Measurements from ENCODE around the gene CACNA2D3. TPM values are rescaled to one million over a fixed set of nuclear protein-coding genes. Genes with fewer than 3 reads are reported as not detected.

Gene CACNA2D3
- total and polyA plus RNA-seq, 12 donors, result 0.51 to 43.5 (median 19.3) TPM

DNA sequence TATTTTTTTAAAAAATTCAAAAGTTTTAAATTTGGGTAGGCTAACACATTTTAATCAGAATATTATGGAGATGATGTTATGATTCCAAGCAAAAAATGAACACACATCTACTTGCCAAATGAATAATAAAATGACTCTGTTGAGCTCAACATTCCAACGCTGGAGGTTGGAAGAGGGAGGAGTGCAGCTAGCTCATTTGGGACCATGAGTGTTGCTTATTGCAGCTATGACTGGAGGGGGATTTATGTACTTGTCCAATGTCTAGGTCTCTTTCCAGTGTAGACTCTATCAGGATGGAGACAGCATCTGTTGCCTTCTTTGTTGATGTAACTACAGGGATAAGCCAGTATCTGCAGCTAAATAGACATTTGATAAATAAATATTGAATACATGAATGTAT lies 310.6 kb downstream of the CACNA2D3 start:
- DNase-seq (no peak), ATAC-seq (no peak)
- H3K4me3 ChIP-seq, result no peak overlapping the region
- TF ChIP-seq, protein P1, sequence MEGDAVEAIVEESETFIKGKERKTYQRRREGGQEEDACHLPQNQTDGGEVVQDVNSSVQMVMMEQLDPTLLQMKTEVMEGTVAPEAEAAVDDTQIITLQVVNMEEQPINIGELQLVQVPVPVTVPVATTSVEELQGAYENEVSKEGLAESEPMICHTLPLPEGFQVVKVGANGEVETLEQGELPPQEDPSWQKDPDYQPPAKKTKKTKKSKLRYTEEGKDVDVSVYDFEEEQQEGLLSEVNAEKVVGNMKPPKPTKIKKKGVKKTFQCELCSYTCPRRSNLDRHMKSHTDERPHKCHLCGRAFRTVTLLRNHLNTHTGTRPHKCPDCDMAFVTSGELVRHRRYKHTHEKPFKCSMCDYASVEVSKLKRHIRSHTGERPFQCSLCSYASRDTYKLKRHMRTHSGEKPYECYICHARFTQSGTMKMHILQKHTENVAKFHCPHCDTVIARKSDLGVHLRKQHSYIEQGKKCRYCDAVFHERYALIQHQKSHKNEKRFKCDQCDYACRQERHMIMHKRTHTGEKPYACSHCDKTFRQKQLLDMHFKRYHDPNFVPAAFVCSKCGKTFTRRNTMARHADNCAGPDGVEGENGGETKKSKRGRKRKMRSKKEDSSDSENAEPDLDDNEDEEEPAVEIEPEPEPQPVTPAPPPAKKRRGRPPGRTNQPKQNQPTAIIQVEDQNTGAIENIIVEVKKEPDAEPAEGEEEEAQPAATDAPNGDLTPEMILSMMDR (IDR thresholded peaks at IDR 0.05), result no peak
- no peaks in the 10 kb centered on the region for H3K27me3 ChIP-seq
- H3K4me1 ChIP-seq, result no peaks in the 10 kb centered on the region
- no peaks in the 10 kb centered on the region for H3K9me3 ChIP-seq
- 48 to 64% methylated on average over 1 of the region's 1 CpG for WGBS, 2 donors
- no peaks in the 10 kb centered on the region for H3K36me3 ChIP-seq
- no peak overlapping the region for H3K27ac ChIP-seq
- intact Hi-C loops (cut with DNase I), result no loop called here

DNA sequence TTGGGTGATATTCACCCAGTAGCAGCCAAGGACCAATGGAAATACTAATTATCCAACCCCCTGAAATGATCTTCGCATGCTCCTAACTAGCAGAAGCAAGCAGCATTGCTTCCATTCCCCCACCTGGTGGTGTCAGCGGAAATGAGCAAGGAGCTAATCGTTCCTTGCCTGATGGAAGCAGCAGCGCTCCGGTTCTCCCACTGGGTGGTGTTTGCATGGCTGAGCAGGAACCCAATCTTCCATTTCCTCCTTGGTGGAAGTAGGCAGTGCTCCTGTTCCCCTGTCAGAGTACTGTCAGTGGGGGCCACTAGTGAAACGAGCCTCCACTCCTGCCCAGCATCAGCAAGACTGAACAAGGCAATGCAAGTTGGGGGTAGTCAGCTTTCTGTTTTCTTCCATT lies 311.5 kb downstream of the CACNA2D3 start:
- no peaks in the 10 kb centered on the region for H3K4me1 ChIP-seq
- 21 to 41% methylated on average over 6 of the region's 6 CpGs for WGBS, 2 donors
- ATAC-seq (no peak), DNase-seq (no peak)
- intact Hi-C loops (cut with DNase I), result no loop called here
- no peaks in the 10 kb centered on the region for H3K36me3 ChIP-seq
- H3K27me3 ChIP-seq, result no peaks in the 10 kb centered on the region
- TF ChIP-seq, protein P1 (IDR thresholded peaks at IDR 0.05), result peak in 2 of 9 donors; percentile 3 to 6
- no peak overlapping the region for H3K27ac ChIP-seq
- H3K9me3 ChIP-seq, result no peaks in the 10 kb centered on the region
- no peak overlapping the region for H3K4me3 ChIP-seq

DNA sequence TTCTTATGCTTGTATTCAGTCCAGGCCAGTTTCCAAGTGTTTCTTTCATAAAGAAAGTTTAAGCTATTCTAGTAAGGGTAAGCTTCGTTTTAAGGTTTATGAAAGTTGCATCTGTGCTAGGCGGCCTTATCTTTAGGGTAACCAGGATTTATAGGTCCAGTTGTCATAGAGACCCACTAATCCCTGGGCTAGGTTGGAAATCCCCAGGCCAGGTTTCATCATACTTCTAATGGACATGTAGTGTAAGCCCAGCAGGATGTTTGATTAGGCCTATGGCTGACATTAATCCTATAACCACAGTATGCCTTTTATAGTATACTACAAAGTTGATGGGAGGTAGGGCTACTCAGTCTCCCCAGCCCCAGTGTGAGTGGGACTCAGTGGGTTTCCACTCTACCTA lies 312.4 kb downstream of the CACNA2D3 start:
- 89 to 91% methylated on average over 2 of the region's 2 CpGs for WGBS, 2 donors
- Histone ChIP-seq H3K9me3 (no peaks in the 10 kb centered on the region), H3K4me3 (no peak overlapping the region), H3K27ac (no peak overlapping the region), H3K36me3 (no peaks in the 10 kb centered on the region), H3K27me3 (no peaks in the 10 kb centered on the region), H3K4me1 (no peaks in the 10 kb centered on the region)
- TF ChIP-seq, protein P1 (IDR thresholded peaks at IDR 0.05), result no peak
- intact Hi-C loops (cut with DNase I), result no loop called here
- ATAC-seq (no peak), DNase-seq (no peak)

DNA sequence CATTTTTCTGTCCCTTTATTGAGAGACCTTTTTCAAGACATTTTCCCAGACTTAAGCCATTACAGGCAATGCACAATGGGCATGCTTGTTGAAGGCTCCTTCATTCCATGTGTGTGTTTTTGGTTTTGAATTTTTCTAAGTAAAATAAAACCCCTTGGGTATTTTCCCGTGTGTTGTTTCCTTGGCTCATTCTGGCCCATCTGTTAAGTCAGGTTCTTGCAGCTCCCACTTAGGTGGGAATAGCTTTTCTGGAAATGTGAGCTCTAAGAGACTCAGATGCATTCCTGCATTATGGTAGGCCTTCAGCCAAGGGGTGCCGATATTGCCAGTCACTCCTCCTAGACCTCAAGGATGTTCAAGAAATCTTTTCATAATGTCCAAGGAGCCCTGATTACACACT lies 314.9 kb downstream of the CACNA2D3 start:
- H3K4me1 ChIP-seq, result no peaks in the 10 kb centered on the region
- no peak overlapping the region for H3K4me3 ChIP-seq
- ATAC-seq (no peak), DNase-seq (no peak)
- no peaks in the 10 kb centered on the region for H3K36me3 ChIP-seq
- no peaks in the 10 kb centered on the region for H3K27me3 ChIP-seq
- TF ChIP-seq, protein P1 (IDR thresholded peaks at IDR 0.05), result no peak
- intact Hi-C loops (cut with DNase I), result no loop called here
- 70 to 85% methylated on average over 2 of the region's 2 CpGs for WGBS, 2 donors
- H3K27ac ChIP-seq, result no peak overlapping the region
- H3K9me3 ChIP-seq, result no peaks in the 10 kb centered on the region
